H1 (cell line): ENCODE data around the gene PFN3. TPM values are rescaled to one million over a fixed set of nuclear protein-coding genes. Genes with fewer than 3 reads are reported as not detected.

Source experiments
- CTCF ChIA-PET: fragments of 300-600 bp; sonication (Branson Sonifier 250); formaldehyde crosslinking; loops from one replicate; lab custom pipeline; 2021; ENCODE audit not compliant: partially characterized antibody; lab: Charles Lee
- POLR2A ChIA-PET: fragments of 300-600 bp; sonication (Branson Sonifier 250); formaldehyde crosslinking; loops from one replicate; lab custom pipeline; 2021; ENCODE audit warnings: inconsistent platforms; ENCODE audit not compliant: partially characterized antibody; lab: Charles Lee
- DNase-seq, 2 experiments: peaks; one replicate each; pipeline versions ENCODE4 v3.0.0 to v3.0.0-alpha.2; 2010 to 2022; ENCODE audit warnings: low spot score in 2 of 2, low read depth in 1 of 2, mixed read lengths in 1 of 2
- FAIRE-seq: peaks from 2 replicates; lab custom pipeline; 2011; peaks lifted over from hg19 to GRCh38; lab: Jason Lieb, UNC
- H2AFZ ChIP-seq: 2 replicates; pipeline ENCODE4 v1.8.1; 2012; ENCODE audit warnings: low read length, inconsistent platforms
- H2AK5ac ChIP-seq: 2 replicates; pipeline ENCODE4 v1.6.1; 2013; ENCODE audit warnings: low read depth, low read length
- H2BK120ac ChIP-seq: replicated peaks from 2 replicates; pipeline ENCODE3; 2013; ENCODE audit warnings: low read depth, low read length, inconsistent platforms
- H2BK12ac ChIP-seq: 2 replicates; pipeline ENCODE4 v1.6.1; 2013; ENCODE audit warnings: low read depth, low read length
- H2BK15ac ChIP-seq: 2 replicates; pipeline ENCODE4 v1.6.1; 2013; ENCODE audit warnings: low read length
- H2BK20ac ChIP-seq: 2 replicates; pipeline ENCODE4 v1.6.1; 2013; ENCODE audit warnings: low read length
- H2BK5ac ChIP-seq: 2 replicates; pipeline ENCODE4 v1.6.1; 2013; ENCODE audit warnings: low read depth, low read length
- H3K14ac ChIP-seq: 2 replicates; pipeline ENCODE4 v1.6.1; 2013; ENCODE audit warnings: inconsistent platforms; ENCODE audit not compliant: insufficient read length
- H3K18ac ChIP-seq: 2 replicates; pipeline ENCODE4 v1.6.1; 2013; ENCODE audit warnings: low read length; ENCODE audit errors: extremely low read depth
- H3K23ac ChIP-seq: 2 replicates; pipeline ENCODE4 v1.6.1; 2013; ENCODE audit warnings: inconsistent platforms; ENCODE audit not compliant: insufficient read length
- H3K23me2 ChIP-seq: 2 replicates; pipeline ENCODE4 v1.6.1; 2013; ENCODE audit warnings: low read depth, low read length
- H3K27ac ChIP-seq: 2 replicates; pipeline ENCODE4 v1.6.1; 2011; ENCODE audit warnings: low read depth, low read length, inconsistent platforms
- H3K27me3 ChIP-seq, 4 experiments: replicated peaks in 1 of 4; 1 replicate in 1 of 4; 2 replicates in 3 of 4; pipeline versions ENCODE4 v1.6.1 to v1.8.1; 2011 to 2013; ENCODE audit warnings: low read length in 3 of 4, mild to moderate bottlenecking in 3 of 4, inconsistent platforms in 2 of 4, mixed read lengths in 2 of 4, moderate library complexity in 1 of 4; ENCODE audit not compliant: control insufficient read depth in 3 of 4, insufficient read depth in 3 of 4; ENCODE audit errors: extremely low read depth in 1 of 4
- H3K36me3 ChIP-seq, 4 experiments: 2 replicates each; pipeline versions ENCODE4 v1.6.1 to v1.8.1; 2011 to 2013; ENCODE audit warnings: mild to moderate bottlenecking in 4 of 4, low read length in 3 of 4, moderate library complexity in 2 of 4, control low read depth in 1 of 4, inconsistent platforms in 1 of 4; ENCODE audit not compliant: insufficient read depth in 4 of 4, control insufficient read depth in 2 of 4
- H3K4ac ChIP-seq: replicated peaks from 2 replicates; pipeline ENCODE3; 2013; ENCODE audit warnings: low read length, low read depth, mixed read lengths, inconsistent platforms; ENCODE audit not compliant: insufficient read length
- H3K4me1 ChIP-seq, 4 experiments: replicated peaks in 1 of 4; 1 replicate in 1 of 4; 2 replicates in 3 of 4; pipeline versions ENCODE4 v1.6.1 to v1.8.1; 2011 to 2013; ENCODE audit warnings: low read length in 3 of 4, inconsistent platforms in 2 of 4, mixed read lengths in 1 of 4; ENCODE audit not compliant: insufficient read depth in 4 of 4, control insufficient read depth in 3 of 4
- H3K4me2 ChIP-seq, 2 experiments: 2 replicates each; pipeline versions ENCODE4 v1.6.1 to v1.8.1; 2011 to 2013; ENCODE audit warnings: low read depth in 2 of 2, low read length in 2 of 2, control low read depth in 1 of 2, inconsistent platforms in 1 of 2, mild to moderate bottlenecking in 1 of 2; ENCODE audit not compliant: insufficient read depth in 1 of 2
- H3K4me3 ChIP-seq, 4 experiments: fragments of 200-600, 300-600 bp in 1 of 4; sonication (generic), shearing (Covaris generic), sonication (Bioruptor Twin) in 1 of 4; 2 replicates each; pipeline versions ENCODE4 v1.5.1 to v1.8.1; 2011 to 2016; ENCODE audit warnings: low read length in 4 of 4, low read depth in 3 of 4, control low read depth in 2 of 4, inconsistent platforms in 2 of 4, mild to moderate bottlenecking in 2 of 4, mixed read lengths in 1 of 4, moderate library complexity in 1 of 4; ENCODE audit not compliant: insufficient read depth in 2 of 4; ENCODE audit errors: extremely low read depth in 1 of 4
- H3K56ac ChIP-seq: replicated peaks from 2 replicates; pipeline ENCODE3; 2013; ENCODE audit warnings: low read depth, mild to moderate bottlenecking, mixed read lengths, low read length, inconsistent platforms; ENCODE audit not compliant: insufficient read length
- H3K79me1 ChIP-seq: 2 replicates; pipeline ENCODE4 v1.6.1; 2013; ENCODE audit warnings: low read depth, low read length, control low read depth
- H3K79me2 ChIP-seq, 2 experiments: 2 replicates each; pipeline versions ENCODE4 v1.6.1 to v1.8.1; 2012 to 2013; ENCODE audit warnings: low read length in 2 of 2, mild to moderate bottlenecking in 2 of 2, inconsistent platforms in 1 of 2; ENCODE audit not compliant: insufficient read depth in 2 of 2, control insufficient read depth in 1 of 2
- H3K9ac ChIP-seq, 4 experiments: replicated peaks in 1 of 4; 1 replicate in 1 of 4; 2 replicates in 3 of 4; pipeline versions ENCODE4 v1.6.1 to v1.8.1; 2011 to 2013; ENCODE audit warnings: low read depth in 3 of 4, low read length in 3 of 4, control low read depth in 2 of 4, mild to moderate bottlenecking in 2 of 4, moderate library complexity in 2 of 4, inconsistent platforms in 1 of 4; ENCODE audit errors: extremely low read depth in 1 of 4
- H3K9me3 ChIP-seq, 2 experiments: 2 replicates each; pipeline versions ENCODE4 v1.6.1 to v1.8.1; 2012 to 2013; ENCODE audit warnings: mild to moderate bottlenecking in 2 of 2, moderate library complexity in 2 of 2, control low read depth in 1 of 2, inconsistent platforms in 1 of 2, low read depth in 1 of 2, low read length in 1 of 2, mixed read lengths in 1 of 2; ENCODE audit not compliant: insufficient read depth in 2 of 2
- H4K20me1 ChIP-seq, 2 experiments: replicated peaks in 1 of 2; 2 replicates each; pipeline versions ENCODE3 to v1.8.1; 2011 to 2013; ENCODE audit warnings: inconsistent platforms in 2 of 2, low read length in 2 of 2, mild to moderate bottlenecking in 1 of 2; ENCODE audit not compliant: insufficient read depth in 2 of 2, control insufficient read depth in 1 of 2
- H4K5ac ChIP-seq: 2 replicates; pipeline ENCODE4 v1.6.1; 2013; ENCODE audit warnings: low read length, low read depth, mixed read lengths, inconsistent platforms; ENCODE audit not compliant: insufficient read length
- H4K8ac ChIP-seq: 2 replicates; pipeline ENCODE4 v1.8.0; 2013; ENCODE audit warnings: mild to moderate bottlenecking, moderate library complexity, low read length, inconsistent platforms; ENCODE audit not compliant: insufficient read depth; ENCODE audit errors: extremely low read depth
- H4K91ac ChIP-seq: replicated peaks from 2 replicates; pipeline ENCODE3; 2013; ENCODE audit warnings: low read length, mixed read lengths, inconsistent platforms; ENCODE audit not compliant: insufficient read length
- BRCA1 ChIP-seq: IDR thresholded peaks from 2 replicates; pipeline ENCODE4 v1.6.1; 2012; ENCODE audit warnings: low read depth, low read length, improper control_type of control experiment
- CBX5 ChIP-seq: fragments of 300-800, 300-1000 bp; sonication (generic); IDR thresholded peaks from 2 replicates; pipeline ENCODE4 v1.7.1; 2016; ENCODE audit warnings: antibody characterized with exemption, low read length, low read depth
- CREB1 ChIP-seq: IDR thresholded peaks from 2 replicates; pipeline ENCODE4 v1.6.1; 2012; ENCODE audit warnings: inconsistent platforms
- GTF2F1 ChIP-seq: IDR thresholded peaks from 2 replicates; pipeline ENCODE4 v1.6.1; 2012; ENCODE audit warnings: low read depth, low read length, improper control_type of control experiment, borderline replicate concordance
- RFX5 ChIP-seq: IDR thresholded peaks from 2 replicates; pipeline ENCODE4 v1.6.1; 2011; ENCODE audit warnings: low read depth, low read length, improper control_type of control experiment, borderline replicate concordance
- WGBS, 2 experiments: shearing (Covaris generic) in 1 of 2; methylation state at CpG; one replicate each; pipeline versions ENCODE4 v1.1.6 to v1.1.7; 2013 to 2015; ENCODE audit warnings: low lambda C conversion rate in 2 of 2, mixed read lengths in 2 of 2, inconsistent platforms in 1 of 2, low coverage in 1 of 2, missing lambda C conversion rate in 1 of 2; ENCODE audit not compliant: insufficient replicate concordance in 2 of 2, insufficient coverage in 1 of 2, insufficient read length in 1 of 2; ENCODE audit errors: extremely low coverage in 1 of 2, missing lambda C conversion rate in 1 of 2; 5-methylcytosine and 5-hydroxymethylcytosine counted together
- polyA plus RNA-seq, 7 experiments: library from polyadenylated mRNA; depleted of rRNA in 3 of 7; stranded (reverse) in 5 of 7; unstranded in 2 of 7; fragments of >200 nt in 5 of 7; fragments of 200-250 nt in 2 of 7; gene quantifications; 1 replicate in 5 of 7; 2 replicates in 1 of 7; 4 replicates in 1 of 7; pipeline versions ENCODE4 v1.2.1 to v1.2.3, GENCODE V29; 2011 to 2013; ENCODE audit warnings: missing spikeins in 2 of 7, mixed read lengths in 2 of 7
- total RNA-seq: library from RNA; stranded (reverse); fragmentation: NEBNext Ultra II Directional; extraction: Animal tissue kit (Norgen Biotek cat#: 25700); gene quantifications from 2 replicates; pipeline ENCODE4 v1.2.1, GENCODE V29; 2021

Gene PFN3
- total and polyA plus RNA-seq, 2 of the 8 experiments (the other 6 are each of a cell fraction or from before 2014, with no cell fraction given) = not detected

- Histone ChIP-seq H3K79me1 (no peaks in the 10 kb centered on the region), H3K36me3 (no peaks in the 10 kb centered on the region), H4K20me1 (no peaks in the 10 kb centered on the region), H2BK15ac (0 out of 2 replicates have a peak overlapping the region, but pooled peaks have one; percentile 72), H2BK20ac (no peak overlapping the region), H4K8ac (no peak overlapping the region), H3K4me2 (no peak overlapping the region), H3K27me3 (peaks cover 0 to 2% (median 0%) of the 10 kb centered on the region in 4 experiments; a peak in 1 of 7 replicates), H2AFZ (no peak overlapping the region), H3K27ac (no peak overlapping the region), H4K5ac (no peak overlapping the region), H2BK5ac (no peak overlapping the region), H3K4me3 (no peak overlapping the region), H3K23me2 (peaks cover 2% of the 10 kb centered on the region; the same call in 1 of the 2 replicates), H3K23ac (no peak overlapping the region), H3K4ac (no peak overlapping the region), H2BK120ac (no peak overlapping the region), H3K4me1 (peaks cover 0 to 18% (median 10%) of the 10 kb centered on the region in 4 experiments; a peak in 6 of 7 replicates), H3K9me3 (no peaks in the 10 kb centered on the region), H2BK12ac (no peak overlapping the region), H3K9ac (no peak overlapping the region), H3K79me2 (no peaks in the 10 kb centered on the region), H3K18ac (no peak overlapping the region), H3K56ac (no peak overlapping the region), H3K14ac (no peak overlapping the region), H4K91ac (no peak overlapping the region), H2AK5ac (no peak overlapping the region)
- TF ChIP-seq CBX5 (no peak), GTF2F1 (no peak), RFX5 (no peak), CREB1 (no peak), BRCA1 (no peak)
- FAIRE-seq = no peak
- no peak for DNase-seq
- 96% methylated on average over 11 of the region's 11 CpGs; no CpG with 5 or more reads in 1 of the 2 experiments for WGBS, 2 experiments
- ChIA-PET CTCF (interaction anchor here (1.9 to 16.9 kb wide), 4 partner anchors 13 to 70 kb away, joined by 7 to 363 read pairs (median 152); partner anchors contain the start of genes PFN3, PRR7 and SLC34A1), POLR2A (no interaction called here)
Observed at GRCh38 chr5:177376107-177376506, 24.4 kb downstream of the PFN3 start.
